Uterus (tissue), 2 donors: ENCODE measurements around the gene ATF7.

Experiments used
- CTCF ChIP-seq, 4 experiments: fragments of 200-600 bp in 2 of 4; fragments of 450-650 bp in 2 of 4; sonication (generic) in 2 of 4; IDR thresholded peaks; one replicate each; pipeline ENCODE4 v1.5.1; 2016 to 2019; ENCODE audit warnings: antibody characterized with exemption in 4 of 4, mild to moderate bottlenecking in 2 of 4, moderate library complexity in 1 of 4
- POLR2A ChIP-seq, 2 donors: fragments of 450-650 bp; IDR thresholded peaks; one replicate each; pipeline ENCODE4 v1.6.1; 2016; ENCODE audit warnings: antibody characterized with exemption in 2 of 2, mild to moderate bottlenecking in 1 of 2, moderate library complexity in 1 of 2

GRCh38 chr12:53461059-53461458, 165.1 kb downstream of the ATF7 start:
- TF ChIP-seq CTCF (IDR thresholded peaks at IDR 0.05): no peak
- no peak for TF ChIP-seq POLR2A (IDR thresholded peaks at IDR 0.05)
